Activated CD8-positive, alpha-beta memory T cell treated with anti-CD3 and anti-CD28 coated beads, Interleukin-2, amount 10 ng/mL, durations not matched to agents 7 days and 5 days (primary cell): ENCODE measurements around the gene NTRK3. TPM values are rescaled to one million over a fixed set of nuclear protein-coding genes. Genes with fewer than 3 reads are reported as not detected.

Experiments used
- ATAC-seq: fragments of 150-1000 bp; cut with Tn5 transposase; one replicate; pipeline ENCODE4 v1.10.0; 2021; ENCODE audit warnings: moderate library complexity
- CTCF ChIA-PET: fragments of 350-600 bp; sonication (Branson Sonifier 250); formaldehyde crosslinking; loops from one replicate; lab custom pipeline; 2021; ENCODE audit warnings: antibody characterized with exemption; lab: Charles Lee
- DNase-seq: peaks from one replicate; pipeline ENCODE4 v3.0.0-alpha.2; 2020
- H3K27ac Mint-ChIP-seq: one replicate; pipeline ENCODE4 v1.8.0; 2021; ENCODE audit warnings: mild to moderate bottlenecking, mixed read lengths
- H3K27me3 Mint-ChIP-seq: one replicate; pipeline ENCODE4 v1.8.0; 2021; ENCODE audit warnings: mixed read lengths
- H3K36me3 Mint-ChIP-seq: one replicate; pipeline ENCODE4 v1.8.0; 2021; ENCODE audit warnings: mild to moderate bottlenecking, mixed read lengths
- H3K4me1 Mint-ChIP-seq: one replicate; pipeline ENCODE4 v1.8.0; 2021; ENCODE audit warnings: mixed read lengths
- H3K4me3 Mint-ChIP-seq: one replicate; pipeline ENCODE4 v1.8.0; 2021; ENCODE audit warnings: mild to moderate bottlenecking, moderate library complexity, mixed read lengths
- H3K9me3 Mint-ChIP-seq: one replicate; pipeline ENCODE4 v1.8.0; 2022; ENCODE audit warnings: low read depth, mixed read lengths
- total RNA-seq, 2 experiments: library from RNA; stranded (reverse); gene quantifications; one replicate each; pipeline ENCODE4 v1.2.3, GENCODE V29; 2021

Gene NTRK3
- total RNA-seq, 2 experiments from 2014 or later: not detected

GRCh38 chr15:88250826-88251225 lies 5.7 kb downstream of the NTRK3 start:
- CTCF ChIA-PET: interaction anchor here (1.0 kb wide), 1 partner anchor 199 kb away, joined by 4 read pairs; no protein-coding TSS in a partner anchor
- H3K36me3 Mint-ChIP-seq: no peaks in the 10 kb centered on the region
- H3K27ac Mint-ChIP-seq: no peak overlapping the region
- ATAC-seq (no peak), DNase-seq (no peak)
- peaks cover 6% of the 10 kb centered on the region for H3K4me1 Mint-ChIP-seq
- peaks cover 39% of the 10 kb centered on the region for H3K27me3 Mint-ChIP-seq
- H3K4me3 Mint-ChIP-seq: no peak overlapping the region
- H3K9me3 Mint-ChIP-seq: no peaks in the 10 kb centered on the region

- no peak overlapping the region for H3K4me3 Mint-ChIP-seq
- peaks cover 3% of the 10 kb centered on the region for H3K4me1 Mint-ChIP-seq
- no peak for ATAC-seq
- no peaks in the 10 kb centered on the region for H3K9me3 Mint-ChIP-seq
- no peak for DNase-seq
- peaks cover 30% of the 10 kb centered on the region for H3K27me3 Mint-ChIP-seq
- H3K27ac Mint-ChIP-seq: no peak overlapping the region
- no peaks in the 10 kb centered on the region for H3K36me3 Mint-ChIP-seq
- CTCF ChIA-PET: interaction anchor here (1.6 kb wide), 1 partner anchor 9 kb away, joined by 5 read pairs; no protein-coding TSS in a partner anchor
Observed at GRCh38 chr15:88249220-88249619, 7.3 kb downstream of the NTRK3 start.

- Mint-ChIP-seq H3K27ac (no peak overlapping the region), H3K36me3 (no peaks in the 10 kb centered on the region), H3K4me1 (peaks cover 3% of the 10 kb centered on the region), H3K4me3 (no peak overlapping the region), H3K27me3 (peaks cover 18% of the 10 kb centered on the region), H3K9me3 (no peaks in the 10 kb centered on the region)
- CTCF ChIA-PET: interaction anchor here (0.8 to 4.8 kb wide), 4 partner anchors 10 to 129 kb away, joined by 3 to 35 read pairs (median 10); no protein-coding TSS in a partner anchor
- ATAC-seq (no peak), DNase-seq (no peak)
Observed at GRCh38 chr15:88247914-88248313, 8.6 kb downstream of the NTRK3 start.

GRCh38 chr15:88246666-88247446 lies 9.7 kb downstream of the NTRK3 start:
- peak; percentile 75 for DNase-seq
- peaks cover 14% of the 10 kb centered on the region for H3K27me3 Mint-ChIP-seq
- CTCF ChIA-PET: interaction anchor here (1.3 to 4.8 kb wide), 6 partner anchors 13 to 100 kb away, joined by 3 to 35 read pairs (median 4); no protein-coding TSS in a partner anchor
- no peak overlapping the region for H3K27ac Mint-ChIP-seq
- peaks cover 3% of the 10 kb centered on the region for H3K4me1 Mint-ChIP-seq
- peak; percentile 85 for ATAC-seq
- no peak overlapping the region for H3K4me3 Mint-ChIP-seq
- H3K36me3 Mint-ChIP-seq: no peaks in the 10 kb centered on the region
- H3K9me3 Mint-ChIP-seq: no peaks in the 10 kb centered on the region

GRCh38 chr15:88246081-88246480 lies 10.5 kb downstream of the NTRK3 start:
- ATAC-seq (no peak), DNase-seq (no peak)
- Mint-ChIP-seq H3K4me1 (peaks cover 3% of the 10 kb centered on the region), H3K4me3 (no peak overlapping the region), H3K9me3 (no peaks in the 10 kb centered on the region), H3K36me3 (no peaks in the 10 kb centered on the region), H3K27ac (no peak overlapping the region), H3K27me3 (peaks cover 14% of the 10 kb centered on the region)
- CTCF ChIA-PET: interaction anchor here (0.9 to 4.8 kb wide), 8 partner anchors 12 to 101 kb away, joined by 3 to 35 read pairs (median 4); no protein-coding TSS in a partner anchor

- Mint-ChIP-seq H3K9me3 (no peaks in the 10 kb centered on the region), H3K36me3 (no peaks in the 10 kb centered on the region), H3K4me3 (no peak overlapping the region), H3K4me1 (peaks cover 3% of the 10 kb centered on the region), H3K27me3 (peaks cover 14% of the 10 kb centered on the region), H3K27ac (no peak overlapping the region)
- CTCF ChIA-PET: interaction anchor here (0.8 to 4.8 kb wide), 6 partner anchors 10 to 206 kb away, joined by 3 to 35 read pairs (median 4); partner anchors contain the start of gene NTRK3
- DNase-seq: no peak
- ATAC-seq: no peak
Observed at GRCh38 chr15:88243895-88244787, 12.4 kb downstream of the NTRK3 start.

GRCh38 chr15:88242586-88243555 lies 13.7 kb downstream of the NTRK3 start:
- H3K4me1 Mint-ChIP-seq: peaks cover 3% of the 10 kb centered on the region
- H3K27ac Mint-ChIP-seq: no peak overlapping the region
- no peaks in the 10 kb centered on the region for H3K36me3 Mint-ChIP-seq
- CTCF ChIA-PET: interaction anchor here (1.0 to 1.4 kb wide), 2 partner anchors 13 to 208 kb away, joined by 3 read pairs; no protein-coding TSS in a partner anchor
- no peaks in the 10 kb centered on the region for H3K9me3 Mint-ChIP-seq
- ATAC-seq (no peak), DNase-seq (no peak)
- peaks cover 14% of the 10 kb centered on the region for H3K27me3 Mint-ChIP-seq
- no peak overlapping the region for H3K4me3 Mint-ChIP-seq

GRCh38 chr15:88241461-88241860 lies 15.1 kb downstream of the NTRK3 start:
- H3K27me3 Mint-ChIP-seq: peaks cover 18% of the 10 kb centered on the region
- CTCF ChIA-PET: interaction anchor here (0.6 kb wide), 1 partner anchor 1055 kb away, joined by 3 read pairs; no protein-coding TSS in a partner anchor
- no peaks in the 10 kb centered on the region for H3K36me3 Mint-ChIP-seq
- no peaks in the 10 kb centered on the region for H3K9me3 Mint-ChIP-seq
- no peak for DNase-seq
- no peak for ATAC-seq
- H3K4me1 Mint-ChIP-seq: no peaks in the 10 kb centered on the region
- H3K27ac Mint-ChIP-seq: no peak overlapping the region
- no peak overlapping the region for H3K4me3 Mint-ChIP-seq

GRCh38 chr15:88241060-88241459 lies 15.5 kb downstream of the NTRK3 start:
- Mint-ChIP-seq H3K4me1 (no peaks in the 10 kb centered on the region), H3K27me3 (peaks cover 18% of the 10 kb centered on the region), H3K27ac (no peak overlapping the region), H3K9me3 (no peaks in the 10 kb centered on the region), H3K36me3 (no peaks in the 10 kb centered on the region), H3K4me3 (no peak overlapping the region)
- ATAC-seq: no peak
- CTCF ChIA-PET: interaction anchor here (0.6 to 0.9 kb wide), 2 partner anchors 9 to 1055 kb away, joined by 3 to 4 read pairs; no protein-coding TSS in a partner anchor
- DNase-seq: no peak

GRCh38 chr15:88239594-88239993 lies 16.9 kb downstream of the NTRK3 start:
- Mint-ChIP-seq H3K27me3 (peaks cover 10% of the 10 kb centered on the region), H3K4me3 (no peak overlapping the region), H3K27ac (no peak overlapping the region), H3K4me1 (no peaks in the 10 kb centered on the region), H3K36me3 (no peaks in the 10 kb centered on the region), H3K9me3 (no peaks in the 10 kb centered on the region)
- CTCF ChIA-PET: no interaction called here
- DNase-seq (no peak), ATAC-seq (no peak)

GRCh38 chr15:88238618-88239430 lies 17.7 kb downstream of the NTRK3 start:
- Mint-ChIP-seq H3K4me3 (no peak overlapping the region), H3K27me3 (peaks cover 10% of the 10 kb centered on the region), H3K4me1 (no peaks in the 10 kb centered on the region), H3K9me3 (no peaks in the 10 kb centered on the region), H3K36me3 (no peaks in the 10 kb centered on the region), H3K27ac (no peak overlapping the region)
- CTCF ChIA-PET: no interaction called here
- DNase-seq: no peak
- no peak for ATAC-seq
